T-helper 1 cell treated with Interleukin-12 subunit alpha and Interleukin-12 subunit beta and Interleukin-4 antibody, amounts not matched to agents 30 ng/mL and 1 ng/mL, for 36 hours (primary cell): ENCODE results near the gene LTO1. TPM values are rescaled to one million over a fixed set of nuclear protein-coding genes. Genes with fewer than 3 reads are reported as not detected.

Experiments used
- total RNA-seq: library from RNA; stranded (reverse); gene quantifications from 2 replicates; pipeline ENCODE4 v1.2.3, GENCODE V29; 2022

The LTO1 gene
- total RNA-seq, 1 donor from 2014 or later, result 29.8 TPM

Other genes starting within 250 kb of the LTO1 start
- not detected in 2 replicates for gene LINC01488, start 193.7 kb downstream of the LTO1 start, total RNA-seq
- gene CCND1, start 34.2 kb downstream of the LTO1 start, total RNA-seq, result 0.20 and 0.22 TPM in 2 replicates
- gene FGF19, start 28.7 kb upstream of the LTO1 start, total RNA-seq, result not detected in 2 replicates
- not detected in 2 replicates for gene FGF4, start 100.0 kb upstream of the LTO1 start, total RNA-seq
- gene FGF3, start 144.1 kb upstream of the LTO1 start, total RNA-seq, result not detected in 2 replicates